ENCODE results near the gene ZFP1. TPM values are rescaled to one million over a fixed set of nuclear protein-coding genes. Genes with fewer than 3 reads are reported as not detected.
A peak's percentile ranks its signal among the peaks of the same experiment; 100 is the strongest.
"Not testable (repeated sequence)": the region's sequence is repeated elsewhere in the genome, so short reads cannot be mapped to it uniquely, and the experiment has no call there.

ZFP1 gene
- total RNA-seq, 6 experiments from 2014 or later, result 10.1 to 13.0 (median 11.8) TPM

DNA sequence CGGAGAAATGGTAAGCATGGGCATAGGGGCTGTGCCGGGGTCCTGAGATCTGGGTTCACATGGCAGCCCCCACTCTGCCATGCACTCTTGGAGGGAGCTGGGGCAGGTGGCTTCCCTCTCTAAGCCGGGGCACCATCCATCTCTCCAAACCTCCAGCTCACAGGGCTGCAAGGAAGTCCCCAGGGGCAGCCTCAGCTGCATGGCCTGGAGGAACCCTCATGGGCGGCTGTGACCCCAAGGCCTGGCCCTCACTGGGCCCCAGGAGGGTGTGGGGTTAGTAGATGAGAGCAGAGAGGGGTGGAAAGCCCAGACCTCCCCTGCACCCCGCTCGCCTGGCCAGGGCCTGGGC is 56.1 kb downstream of the ZFP1 start:
- Mint-ChIP-seq H3K27ac (no peak overlapping the region), H3K4me1 (ENCODE audit: low read depth) (peaks cover 8% of the 10 kb centered on the region)

DNA sequence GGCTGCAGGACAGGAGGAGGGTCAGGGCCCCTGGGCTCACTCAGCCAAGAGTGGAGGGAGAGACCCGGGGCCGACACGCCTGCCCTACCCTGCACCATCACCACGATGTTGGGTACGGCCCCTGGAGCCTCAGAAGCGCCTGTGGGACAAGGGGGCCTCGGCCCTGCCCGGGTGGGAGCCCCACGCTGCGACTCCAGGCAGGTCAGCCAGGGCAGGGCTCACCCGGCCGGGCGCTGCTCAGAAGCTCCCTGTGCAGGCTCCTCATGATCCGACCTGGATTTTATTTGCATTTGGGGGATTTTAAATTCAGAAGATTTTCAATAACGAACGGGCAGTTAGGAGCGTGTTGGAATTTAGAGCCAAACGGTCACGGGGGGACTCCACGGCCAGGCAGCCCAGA is 56.6 kb downstream of the ZFP1 start:
- H3K27me3 Mint-ChIP-seq (ENCODE audit: insufficient read depth), result peaks cover 33% of the 10 kb centered on the region
- H3K36me3 Mint-ChIP-seq (ENCODE audit: low read depth); H3K27ac Mint-ChIP-seq; H3K9me3 Mint-ChIP-seq; H3K4me1 Mint-ChIP-seq (ENCODE audit: low read depth); H3K4me3 Mint-ChIP-seq; DNase-seq: not testable (repeated sequence)

More for the DNA sequence above, 56.1 kb downstream of the ZFP1 start:
- Mint-ChIP-seq H3K27me3 (ENCODE audit: insufficient read depth) (peaks cover 29% of the 10 kb centered on the region), H3K36me3 (ENCODE audit: low read depth) (no peaks in the 10 kb centered on the region), H3K9me3 (no peaks in the 10 kb centered on the region), H3K4me3 (no peak overlapping the region)
- DNase-seq, result no peak
- no peak for TF ChIP-seq CTCF (IDR thresholded peaks at IDR 0.05)

DNA sequence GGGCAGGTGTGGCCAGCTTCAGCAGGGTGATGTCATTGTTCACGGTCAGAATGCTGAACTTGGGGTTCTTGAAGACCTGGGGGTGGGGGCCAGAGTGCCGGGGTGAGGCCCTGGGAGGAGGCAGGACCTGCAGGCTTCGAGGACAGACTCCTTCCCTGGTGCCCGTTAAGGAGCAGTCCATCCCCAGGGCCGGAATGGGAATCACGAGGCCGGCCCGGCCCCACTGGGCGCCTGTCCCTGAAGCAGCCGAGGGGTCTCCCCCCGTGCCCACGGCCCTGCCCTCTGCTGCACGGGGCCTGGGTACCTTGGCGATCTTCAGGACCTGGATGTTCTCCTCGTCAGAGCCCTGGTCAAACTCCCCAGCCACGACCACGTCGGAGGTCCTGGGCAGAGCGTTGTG is 57.1 kb downstream of the ZFP1 start:
- not testable (repeated sequence) for H3K4me3 Mint-ChIP-seq; H3K36me3 Mint-ChIP-seq (ENCODE audit: low read depth); DNase-seq; H3K27ac Mint-ChIP-seq; H3K9me3 Mint-ChIP-seq; H3K4me1 Mint-ChIP-seq (ENCODE audit: low read depth)
- H3K27me3 Mint-ChIP-seq (ENCODE audit: insufficient read depth), result peaks cover 33% of the 10 kb centered on the region

- H3K4me3 Mint-ChIP-seq; H3K9me3 Mint-ChIP-seq; H3K27ac Mint-ChIP-seq; H3K4me1 Mint-ChIP-seq (ENCODE audit: low read depth); H3K36me3 Mint-ChIP-seq (ENCODE audit: low read depth); DNase-seq: not testable (repeated sequence)
- peaks cover 34% of the 10 kb centered on the region for H3K27me3 Mint-ChIP-seq (ENCODE audit: insufficient read depth)
Observed at GRCh38 chr16:75205961-75206748, 57.8 kb downstream of the ZFP1 start.

GRCh38 chr16:75206749-75207451 is 58.6 kb downstream of the ZFP1 start, which contains the start of gene CTRB2:
Gene CTRB2 (minus strand): TSS chr16:75207161. CDS start chr16:75207141, 20 bp downstream.
- no peak for TF ChIP-seq CTCF (IDR thresholded peaks at IDR 0.05)
- no peak for DNase-seq
- Mint-ChIP-seq H3K27ac (peak within 1 kb of the TSS; percentile 21; the same call in 1 of the 2 replicates), H3K9me3 (no peaks in the 10 kb centered on the region), H3K4me1 (ENCODE audit: low read depth) (no peaks in the 10 kb centered on the region), H3K36me3 (ENCODE audit: low read depth) (no peaks in the 10 kb centered on the region), H3K27me3 (ENCODE audit: insufficient read depth) (peaks cover 35% of the 10 kb centered on the region), H3K4me3 (peak within 1 kb of the TSS; percentile 46; the same call in 1 of the 2 replicates)

- Mint-ChIP-seq H3K9me3 (no peaks in the 10 kb centered on the region), H3K4me3 (peak overlapping the region; percentile 46; the same call in 1 of the 2 replicates), H3K36me3 (ENCODE audit: low read depth) (no peaks in the 10 kb centered on the region), H3K27ac (no peak overlapping the region; the same call in 1 of the 2 replicates), H3K27me3 (ENCODE audit: insufficient read depth) (peaks cover 35% of the 10 kb centered on the region), H3K4me1 (ENCODE audit: low read depth) (no peaks in the 10 kb centered on the region)
- DNase-seq, result no peak
- no peak for TF ChIP-seq CTCF (IDR thresholded peaks at IDR 0.05)
Observed at GRCh38 chr16:75207831-75208230, 59.5 kb downstream of the ZFP1 start.

- no peaks in the 10 kb centered on the region for H3K36me3 Mint-ChIP-seq (ENCODE audit: low read depth)
- H3K27me3 Mint-ChIP-seq (ENCODE audit: insufficient read depth), result peaks cover 37% of the 10 kb centered on the region
- DNase-seq, result no peak
- H3K27ac Mint-ChIP-seq, result no peak overlapping the region
- no peak for TF ChIP-seq CTCF (IDR thresholded peaks at IDR 0.05)
- H3K4me3 Mint-ChIP-seq, result no peak overlapping the region; the same call in 1 of the 2 replicates
- no peaks in the 10 kb centered on the region for H3K9me3 Mint-ChIP-seq
- H3K4me1 Mint-ChIP-seq (ENCODE audit: low read depth), result no peaks in the 10 kb centered on the region
Observed at GRCh38 chr16:75208242-75208825, 60.0 kb downstream of the ZFP1 start.

Data from HFFc6 (cell line).